Measurements from ENCODE around the gene RIOK1.

DNA sequence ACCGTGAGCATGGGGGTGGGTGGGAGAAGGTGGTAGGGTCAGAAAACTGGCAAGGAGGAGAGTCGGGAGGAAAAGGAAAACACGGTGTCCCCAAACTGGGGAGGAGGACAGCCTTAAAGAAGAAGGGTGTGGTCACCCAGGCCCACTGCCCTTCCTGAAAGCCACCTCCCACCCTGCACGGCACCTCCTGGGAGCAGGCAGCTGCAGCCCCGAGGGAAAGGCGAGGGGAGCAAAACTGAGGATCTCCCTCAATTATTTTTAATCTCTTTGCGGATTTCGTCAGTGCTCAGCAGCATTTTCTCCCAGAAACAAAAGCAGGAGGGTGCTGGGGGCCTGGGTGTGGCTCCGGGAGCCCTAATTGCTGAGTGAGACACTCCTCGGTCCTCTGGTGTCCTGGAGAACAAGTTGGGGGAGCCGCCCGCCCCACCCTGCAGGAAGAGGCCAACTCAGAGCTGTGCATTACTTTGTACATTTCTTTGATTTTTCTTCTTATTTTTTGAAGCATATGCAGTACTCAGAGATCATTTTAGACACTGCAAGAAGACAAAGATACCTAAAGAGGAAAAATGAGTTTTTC lies 56.4 kb downstream of the RIOK1 start:
- TF ChIP-seq ZNF777 (CRISPR knock-in tag; IDR thresholded peaks at IDR 0.05) (no peak), U2AF1 (optimal IDR thresholded peaks at IDR 0.05; ENCODE audit: low read depth, low read length) (no peak), FOXM1 (CRISPR knock-in tag; IDR thresholded peaks at IDR 0.05) (no peak), ZNF629 (CRISPR knock-in tag; conservative IDR thresholded peaks at IDR 0.05) (no peak)

All from HepG2 (cell line).